SK-N-DZ (cell line): ENCODE data around the gene TTYH3.
A peak's percentile ranks its signal among the peaks of the same experiment; 100 is the strongest.

Experiments
- DNase-seq: peaks from one replicate; pipeline ENCODE4 v3.0.0-alpha.2; 2015; ENCODE audit warnings: low spot score

TTYH3 gene

DNA sequence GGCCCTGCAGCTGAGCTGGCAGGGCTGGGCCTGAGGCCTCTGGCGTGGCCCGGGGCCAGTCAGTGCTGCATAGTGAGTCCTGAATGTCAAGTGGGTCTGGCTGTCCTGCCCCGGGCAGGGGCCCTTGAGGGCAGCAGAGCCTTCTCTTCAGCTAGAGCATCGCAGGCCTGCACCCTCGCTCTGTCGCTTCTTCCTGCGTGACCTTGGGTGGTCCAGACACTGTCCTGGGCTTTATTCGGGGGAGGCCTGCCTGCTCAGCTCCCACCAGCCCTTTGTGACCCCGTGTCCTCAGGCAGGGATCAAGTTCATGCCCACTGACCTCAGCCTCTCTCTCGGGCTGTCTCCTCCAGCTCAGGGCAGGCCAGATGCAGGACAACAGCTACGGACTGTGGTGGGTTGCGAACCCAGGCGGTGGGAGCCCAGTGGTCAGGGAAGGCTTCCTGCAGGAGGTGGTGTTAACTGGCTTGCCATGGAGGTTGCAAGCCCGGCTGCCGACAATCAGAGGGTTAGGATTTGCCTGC lies 3.4 kb downstream of the TTYH3 start:
- no peak for DNase-seq

DNA sequence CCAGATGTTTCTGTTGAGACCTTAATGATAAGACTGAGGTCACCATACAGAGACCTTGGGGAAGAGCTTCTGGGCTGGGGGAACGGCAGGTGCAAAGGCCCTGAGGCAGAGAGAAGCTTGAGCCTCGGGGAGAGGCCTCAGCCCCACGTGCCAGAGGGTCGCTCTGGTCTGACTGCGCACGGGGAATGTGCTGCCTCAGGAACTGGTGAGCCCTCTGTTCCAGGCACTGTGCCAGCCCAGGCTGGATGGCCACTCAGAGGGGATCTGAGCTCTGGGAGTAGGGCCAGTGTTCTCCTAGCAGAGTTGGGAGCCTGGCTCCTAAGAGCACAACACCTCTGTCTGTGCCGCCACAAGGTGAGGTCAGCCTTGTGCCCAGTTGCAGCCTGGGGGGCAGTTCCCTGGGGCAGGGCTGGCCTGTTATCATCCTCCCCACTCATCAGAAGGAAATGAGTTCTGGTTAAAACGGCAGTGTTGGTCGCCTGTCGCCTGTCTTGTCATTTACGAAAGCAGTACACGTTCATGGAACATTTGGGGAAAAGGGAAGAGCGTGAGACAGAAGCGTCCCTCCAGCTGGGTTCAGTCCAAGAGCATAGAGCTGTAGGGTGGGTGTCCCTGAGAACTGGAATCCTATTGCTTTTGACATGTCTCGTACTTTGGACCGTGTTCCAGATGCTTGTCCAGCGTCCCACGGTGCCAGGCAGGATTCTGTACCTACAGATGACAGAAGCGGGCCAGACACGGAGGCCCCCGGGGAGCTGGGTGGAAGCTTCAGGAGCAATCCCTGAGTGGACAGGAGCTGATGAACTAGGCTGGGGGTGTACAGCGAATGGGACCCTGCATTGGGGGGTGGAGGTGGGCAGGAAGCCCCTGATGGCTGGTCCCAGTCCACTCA lies 4.3 kb downstream of the TTYH3 start:
- no peak for DNase-seq

DNA sequence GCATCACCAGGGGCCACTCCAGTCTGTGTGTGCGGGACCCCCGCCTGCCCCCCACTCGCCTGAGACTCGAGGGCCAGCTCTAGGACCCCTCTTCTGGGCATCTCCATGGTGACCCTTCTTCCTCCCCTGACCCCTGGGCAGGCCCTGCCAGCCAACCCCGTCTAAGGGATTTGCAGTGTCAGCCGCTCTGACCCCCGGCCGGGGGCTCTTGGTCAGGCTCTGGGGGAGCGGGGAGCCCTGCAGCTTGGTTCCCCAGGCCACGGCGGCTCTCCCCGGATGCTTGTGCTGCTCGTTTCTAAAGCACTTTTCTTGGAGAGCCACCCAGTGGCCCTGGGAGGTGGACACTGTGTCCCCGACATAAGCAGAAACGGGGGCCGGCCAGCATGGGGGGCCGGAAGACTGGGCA lies 5.3 kb downstream of the TTYH3 start:
- no peak for DNase-seq

DNA sequence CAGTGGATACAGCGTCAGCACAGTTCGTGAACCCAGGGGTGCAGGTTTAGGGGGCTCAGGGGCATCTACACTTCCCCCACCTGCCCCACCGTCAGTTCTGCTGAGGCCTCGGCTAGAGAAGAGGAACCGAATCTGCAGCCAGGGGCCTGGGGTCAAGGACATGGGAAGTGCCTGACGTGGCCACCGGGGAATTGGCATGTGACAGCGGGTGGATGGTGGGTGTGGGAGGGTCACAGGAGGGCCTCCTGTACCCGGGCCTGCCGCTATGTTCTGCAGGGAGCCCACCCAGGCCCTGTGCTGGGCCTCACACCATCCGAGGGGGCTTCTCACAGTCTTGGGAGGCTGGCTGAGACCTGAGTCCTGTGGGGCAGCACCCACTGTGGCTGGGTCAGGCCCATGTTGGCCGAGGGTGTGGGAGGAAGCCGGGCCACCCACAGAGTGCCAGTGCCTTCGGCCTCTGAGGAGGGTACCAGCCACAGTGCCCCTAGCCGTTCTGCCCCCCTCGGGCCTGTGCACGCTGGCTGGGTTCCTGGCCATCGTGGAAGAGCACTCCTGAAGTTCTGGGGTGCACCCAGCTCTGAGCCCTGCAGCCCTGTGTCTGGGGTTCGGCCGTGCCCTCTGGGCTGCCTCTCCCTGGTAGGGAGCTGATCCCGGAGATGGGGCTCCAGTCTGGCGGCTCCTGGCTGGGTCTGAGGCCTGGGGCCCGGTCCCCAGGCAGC lies 5.9 kb downstream of the TTYH3 start:
- DNase-seq = no peak

DNA sequence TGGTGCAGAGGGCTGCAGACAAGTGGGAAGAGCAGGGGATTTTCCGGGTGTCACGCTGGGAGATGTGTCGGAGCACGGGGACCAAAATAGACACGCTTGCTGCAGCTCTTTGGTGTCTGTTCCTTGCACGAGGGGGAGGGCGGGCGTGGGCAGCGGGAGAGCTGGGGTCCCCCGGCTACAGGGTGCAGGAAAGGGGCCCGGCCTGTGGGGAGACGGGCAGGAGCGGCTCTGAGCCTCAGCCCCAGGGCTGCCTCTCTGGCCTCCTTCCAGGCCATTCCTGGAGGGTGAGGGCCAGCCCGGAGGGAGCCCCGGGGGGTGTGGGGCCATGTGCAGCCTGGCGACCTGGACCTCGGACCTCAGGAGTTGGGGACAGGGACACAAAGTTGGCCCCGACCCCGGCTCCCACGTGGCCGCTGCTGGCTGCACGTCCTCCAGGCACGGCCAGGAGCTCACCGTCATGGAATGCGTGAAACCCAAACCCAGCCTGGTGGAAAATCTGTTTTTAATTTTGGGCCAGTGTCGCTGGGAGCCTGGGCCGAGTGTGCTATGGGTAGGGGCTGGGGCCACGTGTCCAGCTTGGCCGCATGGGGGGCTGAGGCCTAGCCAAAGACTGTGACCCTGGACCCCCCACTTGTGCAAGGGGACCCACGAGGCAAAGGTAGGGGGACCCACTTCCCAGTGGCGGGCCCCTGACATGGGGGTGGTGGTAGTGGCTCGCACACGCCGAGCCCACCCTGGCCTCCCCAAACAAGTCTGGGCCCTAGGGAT lies 6.6 kb downstream of the TTYH3 start:
- no peak for DNase-seq

DNA sequence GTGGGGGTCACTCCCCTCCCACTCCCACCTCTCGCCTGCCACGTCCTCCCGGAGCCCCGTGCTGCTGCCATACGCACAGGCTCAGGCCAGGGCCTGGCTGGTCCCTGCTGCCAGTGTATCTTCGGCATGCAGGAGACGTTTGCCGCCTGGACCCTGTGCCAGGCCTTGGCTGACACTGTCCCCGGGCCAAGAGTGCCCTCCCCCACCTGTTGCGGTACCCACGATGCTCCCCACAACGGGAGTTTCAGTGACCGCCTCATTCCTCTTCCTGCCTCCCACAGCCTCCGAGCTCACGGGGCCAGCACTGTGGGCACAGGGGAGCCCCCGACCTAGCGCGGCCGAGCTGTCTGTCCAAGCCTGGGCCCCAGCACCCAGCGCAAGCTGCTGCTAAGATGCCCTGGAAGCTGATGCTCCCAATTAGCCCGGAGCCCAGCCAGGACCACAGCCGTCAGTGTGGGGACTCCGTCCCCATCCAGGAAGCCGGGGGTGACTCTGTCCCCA lies 7.4 kb downstream of the TTYH3 start:
- no peak for DNase-seq

DNA sequence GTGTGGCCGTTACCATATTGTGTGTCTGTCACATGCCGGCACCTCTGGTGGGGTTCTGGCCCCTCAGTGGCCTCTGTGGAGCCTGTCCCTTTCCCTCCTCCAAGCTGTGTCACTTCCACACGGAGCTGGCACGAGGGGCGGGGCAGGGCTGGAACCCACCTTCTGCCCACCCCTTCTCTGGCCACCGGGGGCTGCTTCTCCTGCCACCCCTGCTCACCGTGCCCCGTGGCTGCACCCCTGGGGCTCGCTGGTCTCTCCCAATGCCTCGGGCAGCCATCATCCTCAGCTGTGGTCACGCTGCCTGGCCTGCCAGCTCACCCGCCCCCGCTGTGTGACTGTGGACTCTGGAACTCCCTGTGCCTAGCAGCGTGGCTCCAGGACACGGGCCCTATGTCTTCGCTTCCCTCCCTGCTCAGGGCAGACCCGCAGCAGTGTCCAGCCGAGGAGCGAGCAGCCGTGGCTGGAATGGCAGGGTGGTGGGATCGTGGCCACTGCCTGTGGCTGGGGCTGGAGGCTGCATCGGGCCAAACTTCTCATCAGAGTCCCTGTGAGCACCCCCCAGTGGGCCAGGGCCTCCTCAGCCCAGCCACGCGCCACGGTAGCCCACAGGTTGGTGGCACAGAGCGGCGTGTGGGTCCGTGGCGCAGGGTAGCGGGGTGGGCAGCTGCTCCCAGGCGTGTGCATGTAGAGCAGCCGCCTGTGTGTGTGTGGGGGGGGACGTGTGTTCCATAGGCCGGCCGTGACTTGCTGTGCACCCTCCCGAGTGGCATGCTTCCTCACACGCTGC lies 8.1 kb downstream of the TTYH3 start:
- no peak for DNase-seq

DNA sequence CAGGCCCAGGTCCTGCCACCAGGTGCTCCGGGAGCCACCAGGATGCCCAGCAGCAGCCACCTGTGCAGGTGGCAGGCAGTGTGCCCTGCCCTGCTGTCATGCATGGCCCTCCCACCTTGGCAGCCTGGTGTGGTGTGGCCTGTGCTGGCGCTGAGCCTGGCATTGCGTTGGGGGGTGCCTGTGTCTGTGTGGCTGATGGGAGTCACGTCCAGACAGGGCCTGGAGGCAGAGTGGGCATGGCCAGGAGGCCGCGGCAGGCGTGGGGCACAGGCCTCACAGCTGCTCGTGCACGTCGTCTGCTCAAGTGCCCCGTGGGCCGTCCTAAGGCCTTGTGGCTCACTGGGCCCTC lies 8.7 kb downstream of the TTYH3 start:
- no peak for DNase-seq

DNA sequence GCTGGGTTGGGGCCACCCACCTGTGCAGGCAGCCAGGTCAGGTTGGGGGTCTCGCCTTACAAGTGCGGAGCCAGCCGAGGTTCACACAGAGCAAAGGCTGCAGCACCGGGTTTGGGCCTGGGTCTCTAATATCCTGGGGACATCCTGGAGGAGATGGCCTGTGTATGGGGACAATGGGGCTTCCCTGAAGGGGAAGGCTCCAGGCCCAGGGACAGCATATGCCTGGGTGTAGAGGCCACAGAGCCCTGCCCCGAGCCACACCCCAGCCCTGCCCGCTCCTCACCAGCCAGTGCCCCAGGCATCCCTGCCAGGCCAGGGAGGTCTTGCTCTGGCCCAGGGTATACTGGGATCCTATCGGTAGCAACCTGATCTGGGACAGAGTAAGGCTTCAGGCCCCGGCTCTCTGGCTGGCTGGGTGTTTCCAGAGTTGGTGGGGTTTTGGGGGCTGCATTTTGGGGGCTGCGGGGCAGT lies 9.1 kb downstream of the TTYH3 start:
- no peak for DNase-seq

DNA sequence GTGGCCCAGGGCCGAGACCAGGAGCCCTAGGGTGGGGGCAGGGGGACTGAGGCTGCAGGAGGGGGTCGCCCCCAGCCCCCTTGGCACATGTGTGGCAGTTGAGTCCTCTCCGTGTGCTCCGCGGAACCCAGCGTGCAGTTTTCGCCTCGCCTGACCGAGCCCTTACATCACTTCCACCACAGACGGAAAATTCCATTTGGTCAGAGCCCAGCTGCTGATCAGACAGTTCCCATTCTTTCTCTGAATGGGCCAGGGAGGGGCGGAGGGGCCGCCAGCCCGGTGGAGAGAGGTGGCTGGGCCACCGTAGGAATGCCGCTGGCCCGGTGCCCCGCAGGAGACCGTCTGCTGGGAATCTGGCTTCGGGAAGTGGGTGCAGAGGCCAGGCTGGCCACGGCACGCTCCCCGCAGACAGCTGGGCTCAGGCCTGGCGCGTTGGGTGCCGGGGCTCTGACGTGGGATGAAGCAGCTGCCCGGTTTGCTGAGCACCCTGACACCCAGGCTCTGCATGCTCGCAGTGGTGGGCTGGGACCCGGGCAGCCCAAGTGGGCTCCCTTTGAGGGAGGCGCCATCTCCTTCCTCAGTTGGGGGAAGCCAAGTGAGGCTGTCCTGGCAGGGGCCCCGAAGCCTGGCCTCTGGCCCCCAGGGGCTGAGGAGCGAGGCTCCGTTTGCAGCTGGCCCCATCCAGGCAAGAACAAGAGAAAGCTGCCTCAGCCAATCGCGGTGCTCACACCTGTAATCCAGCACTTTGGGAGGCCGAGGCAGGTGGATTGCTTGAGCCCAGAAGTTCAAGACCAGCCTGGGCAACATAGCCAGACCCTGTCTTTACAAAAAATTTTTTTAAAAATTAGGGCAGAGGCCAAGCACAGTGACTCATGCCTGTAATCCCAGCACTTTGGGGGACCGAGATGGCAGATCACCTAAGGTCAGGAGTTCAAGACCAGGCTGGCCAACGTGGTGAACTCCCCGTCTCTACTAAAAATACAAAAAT lies 9.9 kb downstream of the TTYH3 start:
- DNase-seq = no peak

DNA sequence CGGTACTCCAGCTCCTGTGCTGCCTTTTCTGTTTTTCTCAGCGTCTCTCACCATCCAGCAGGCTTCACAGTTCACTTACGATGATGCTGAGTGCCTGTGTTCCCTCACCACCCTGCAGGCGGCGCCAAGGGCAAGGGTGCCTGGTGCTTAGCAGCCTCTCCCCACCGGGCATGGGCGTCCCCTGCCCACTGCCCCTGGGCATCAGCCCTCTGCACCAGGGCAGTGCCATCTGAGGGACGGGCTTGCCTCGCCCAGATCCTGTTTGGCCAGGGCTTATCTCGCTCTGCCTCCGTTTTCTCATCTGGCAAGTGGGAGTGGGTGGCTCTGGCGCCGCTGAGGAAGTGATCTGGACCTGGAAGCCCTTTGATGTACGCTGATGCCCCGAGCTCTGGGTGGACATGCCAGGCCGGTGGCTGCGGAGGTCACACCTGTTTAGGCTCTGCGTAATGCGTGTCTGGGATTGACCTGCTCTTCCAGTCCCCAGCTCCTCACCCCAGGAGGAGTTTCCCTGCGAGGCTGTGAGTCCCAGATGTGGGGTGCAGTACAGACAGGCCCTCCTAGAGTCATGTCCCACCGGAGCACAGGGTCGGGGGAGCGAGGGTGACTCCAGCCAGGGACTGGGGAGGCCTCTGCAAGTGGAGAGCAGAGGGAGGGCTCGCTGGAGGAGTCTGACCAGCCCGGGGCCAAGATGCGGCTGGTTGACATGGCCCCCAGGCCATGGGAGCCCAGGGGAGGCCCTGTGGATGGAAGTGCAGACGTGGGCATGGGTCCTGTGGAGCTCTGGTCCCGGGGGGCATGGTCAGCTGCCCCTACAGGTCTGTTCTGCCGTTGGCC lies 11.8 kb downstream of the TTYH3 start:
- DNase-seq = no peak

DNA sequence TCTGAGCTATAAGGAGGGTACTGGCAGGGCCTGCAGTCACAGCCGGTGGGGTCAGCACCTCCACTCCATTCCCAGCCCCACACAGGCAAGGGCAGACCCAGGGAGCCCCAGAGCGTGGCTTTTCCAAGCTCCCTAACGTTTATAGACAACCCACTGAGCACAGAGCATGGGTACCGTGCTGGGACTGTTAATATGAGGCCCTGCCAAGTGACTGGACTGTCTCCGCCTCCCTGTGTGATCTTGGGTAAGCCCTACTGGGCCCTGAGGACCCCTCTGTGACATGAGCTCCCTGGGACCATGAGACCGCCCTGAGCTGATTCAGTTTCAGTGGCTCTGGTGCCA lies 12.4 kb downstream of the TTYH3 start:
- no peak for DNase-seq

DNA sequence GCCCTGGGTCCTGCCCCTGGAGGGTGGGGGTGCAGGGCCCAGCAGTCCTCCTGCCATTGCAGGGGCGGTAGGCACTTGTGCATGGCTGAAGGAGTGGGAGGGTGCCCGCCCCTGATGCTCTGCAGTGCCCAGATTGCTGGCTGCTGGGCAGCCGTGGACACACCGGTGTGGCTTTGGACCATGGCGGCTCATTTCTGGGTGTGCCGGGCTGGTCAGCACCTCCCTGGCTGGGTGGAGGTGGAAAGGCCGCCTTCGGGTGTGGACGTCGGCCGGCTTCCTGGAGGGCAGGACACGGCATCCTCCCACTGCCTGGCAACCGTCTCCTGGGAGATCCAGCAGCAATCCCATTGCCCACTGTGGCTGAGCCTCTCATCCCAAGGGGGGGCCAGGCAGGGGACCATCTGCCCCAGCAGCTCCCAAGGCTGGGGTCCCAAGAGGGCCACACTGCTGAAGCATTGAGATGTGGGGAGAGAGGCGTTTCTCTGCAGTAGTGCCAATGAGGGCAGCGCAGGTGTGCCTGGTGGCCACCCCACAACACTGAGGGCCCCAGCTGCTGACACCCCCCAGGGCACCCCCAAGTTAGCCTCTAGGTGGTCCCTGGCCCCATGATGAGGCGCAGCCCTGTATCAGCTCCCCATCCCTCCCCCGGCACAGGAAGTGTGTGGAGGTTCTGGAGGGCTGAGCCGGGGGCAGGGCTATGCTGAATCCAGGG lies 12.9 kb downstream of the TTYH3 start:
- DNase-seq = no peak

DNA sequence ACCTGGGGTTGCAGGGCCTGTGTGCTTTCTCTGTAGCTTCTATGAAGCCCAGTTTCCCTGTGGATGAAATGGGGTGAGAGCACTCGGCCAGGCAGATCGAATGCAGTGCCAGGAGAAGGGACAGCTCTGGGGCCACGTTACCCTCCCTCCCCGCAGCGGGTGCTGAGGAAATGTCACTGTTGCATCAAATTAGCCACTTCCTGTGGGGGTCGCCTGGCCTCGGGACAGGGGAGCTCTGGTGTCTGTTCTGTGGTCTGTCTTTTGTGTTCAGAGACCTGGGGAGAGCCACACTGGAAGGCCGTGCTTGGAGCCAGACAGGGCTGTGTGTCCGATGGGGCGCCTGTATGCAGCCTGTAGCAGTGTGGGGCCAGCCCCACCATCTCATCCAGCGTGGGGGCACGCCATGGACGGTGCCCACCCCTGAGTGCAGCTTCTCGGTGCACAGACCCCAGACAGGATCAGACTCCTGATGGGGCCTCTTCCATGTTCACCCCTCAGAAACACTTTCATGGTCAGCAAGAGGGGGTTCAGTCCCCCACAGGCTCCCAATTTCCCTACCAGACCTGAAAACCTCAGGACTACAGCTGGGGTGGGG lies 13.6 kb downstream of the TTYH3 start:
- DNase-seq = peak; percentile 55

DNA sequence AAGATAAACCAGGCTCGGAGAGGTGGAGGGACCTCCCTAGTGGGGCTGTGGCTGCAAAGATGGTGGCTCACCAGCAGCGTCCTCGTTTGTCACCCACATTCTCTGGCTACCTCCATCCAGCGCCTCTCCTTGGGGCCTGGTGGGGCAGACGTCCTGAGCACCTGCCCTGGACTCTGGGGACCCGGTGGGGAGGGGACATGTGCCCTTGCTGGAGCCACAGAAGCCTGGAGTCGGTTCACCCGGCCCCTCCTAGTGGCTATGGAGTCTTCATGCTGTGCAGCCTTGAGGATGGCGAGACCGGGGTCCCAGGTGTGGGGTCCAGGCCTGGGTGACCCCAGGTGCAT lies 14.5 kb downstream of the TTYH3 start:
- DNase-seq = no peak

DNA sequence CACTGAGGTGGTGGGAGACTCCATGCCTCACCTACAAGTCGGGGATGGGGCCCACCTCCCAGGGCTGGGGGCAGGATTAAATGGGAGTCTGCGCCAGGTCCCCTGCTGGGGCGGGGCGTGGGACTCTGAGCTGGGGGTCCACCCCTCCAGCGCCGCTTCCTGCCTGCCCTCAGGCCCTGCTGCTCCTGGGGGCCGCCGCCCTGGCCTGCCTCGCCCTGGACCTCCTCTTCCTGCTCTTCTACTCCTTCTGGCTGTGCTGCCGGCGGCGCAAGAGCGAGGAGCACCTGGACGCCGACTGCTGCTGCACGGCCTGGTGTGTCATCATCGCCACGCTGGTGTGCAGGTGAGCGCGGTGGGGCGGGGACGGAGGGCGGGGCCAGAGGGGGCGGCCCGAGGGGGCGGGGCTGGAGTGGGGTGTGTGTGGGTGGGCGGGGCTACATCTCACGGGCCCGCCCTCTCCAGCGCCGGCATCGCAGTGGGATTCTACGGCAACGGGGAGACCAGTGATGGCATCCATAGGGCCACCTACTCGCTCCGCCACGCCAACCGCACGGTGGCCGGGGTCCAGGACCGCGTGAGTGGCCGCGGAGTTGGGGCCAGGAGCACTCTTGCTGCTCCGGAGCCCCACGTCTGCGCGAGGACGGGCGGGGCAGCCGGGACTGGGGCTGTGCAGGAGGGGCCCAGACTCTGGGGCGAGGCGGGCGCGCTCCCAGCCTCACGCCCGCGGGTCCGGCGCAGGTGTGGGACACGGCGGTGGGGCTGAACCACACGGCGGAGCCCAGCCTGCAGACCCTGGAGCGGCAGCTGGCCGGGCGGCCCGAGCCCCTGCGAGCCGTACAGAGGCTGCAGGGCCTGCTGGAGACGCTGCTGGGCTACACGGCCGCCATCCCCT lies 15.1 kb downstream of the TTYH3 start:
- no peak for DNase-seq

DNA sequence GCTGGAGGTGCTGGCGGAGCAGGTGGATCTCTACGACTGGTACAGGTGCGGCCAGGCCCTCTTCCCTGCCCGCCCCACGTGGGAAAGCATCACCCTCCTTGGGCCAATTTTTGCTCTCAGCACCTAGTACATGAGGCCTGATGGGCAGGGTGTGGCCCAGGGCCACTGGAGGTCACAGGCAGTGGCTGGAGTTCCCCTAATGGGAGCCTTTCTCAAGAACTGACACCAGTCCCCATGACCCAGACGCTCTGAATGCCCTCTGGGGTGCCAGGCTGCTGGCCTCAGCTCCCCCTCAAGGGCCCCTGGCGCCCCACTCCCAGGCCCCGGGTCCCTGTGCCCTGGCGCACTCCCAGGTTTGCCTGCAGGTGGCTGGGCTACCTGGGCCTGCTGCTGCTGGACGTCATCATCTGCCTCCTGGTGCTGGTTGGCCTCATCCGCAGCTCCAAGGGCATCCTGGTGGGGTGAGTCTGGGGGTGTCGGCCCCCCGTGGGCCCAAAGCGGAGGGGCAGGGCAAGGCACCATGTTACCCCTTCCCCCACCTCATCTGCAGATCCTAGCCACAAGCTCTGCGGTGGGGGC lies 15.9 kb downstream of the TTYH3 start:
- DNase-seq = no peak
